B cell (primary cell): ENCODE data around the gene ANTXR2. TPM values are rescaled to one million over a fixed set of nuclear protein-coding genes. Genes with fewer than 3 reads are reported as not detected.

Experiments
- ATAC-seq: fragments of 200-7000 bp; cut with Tn5 transposase; one replicate; pipeline ENCODE4 v1.10.0; 2021; ENCODE audit warnings: low read depth, mild to moderate bottlenecking, moderate number of reproducible peaks, moderate library complexity
- CTCF ChIA-PET: fragments of 350-600 bp; sonication (Branson Sonifier 250); formaldehyde crosslinking; loops from one replicate; lab custom pipeline; 2021; ENCODE audit warnings: antibody characterized with exemption, inconsistent platforms; lab: Charles Lee
- POLR2A ChIA-PET: fragments of 350-600 bp; sonication (Branson Sonifier 250); formaldehyde crosslinking; loops from one replicate; lab custom pipeline; 2021; ENCODE audit warnings: antibody characterized with exemption; lab: Charles Lee
- DNase-seq: peaks from one replicate; pipeline ENCODE4 v3.0.0; 2013
- H2AFZ ChIP-seq: 2 replicates; pipeline ENCODE4 v1.6.1; 2012; ENCODE audit warnings: mild to moderate bottlenecking, low read depth, low read length; ENCODE audit not compliant: insufficient read depth, poor library complexity, severe bottlenecking
- H3K27ac ChIP-seq, 2 donors: 1 replicate in 1 of 2; 2 replicates in 1 of 2; pipeline ENCODE4 v1.5.1; 2012 to 2013; ENCODE audit warnings: low read length in 2 of 2, mild to moderate bottlenecking in 2 of 2, moderate library complexity in 1 of 2
- H3K27me3 ChIP-seq, 4 experiments: fragments of 200-600 bp in 1 of 4; sonication (generic) in 1 of 4; replicated peaks in 1 of 4; 1 replicate in 2 of 4; 2 replicates in 2 of 4; pipeline versions ENCODE4 v1.6.1 to v1.7.0; 2013 to 2016; ENCODE audit warnings: low read length in 3 of 4, mild to moderate bottlenecking in 2 of 4, mixed read lengths in 1 of 4, moderate library complexity in 1 of 4; ENCODE audit not compliant: insufficient read depth in 4 of 4, control insufficient read depth in 3 of 4; ENCODE audit errors: control extremely low read depth in 1 of 4
- H3K36me3 ChIP-seq, 2 experiments: replicated peaks in 1 of 2; 1 replicate in 1 of 2; 2 replicates in 1 of 2; pipeline versions ENCODE4 v1.6.1 to v1.7.1; 2013; ENCODE audit warnings: low read length in 1 of 2; ENCODE audit not compliant: insufficient read depth in 2 of 2, control insufficient read depth in 1 of 2; ENCODE audit errors: control extremely low read depth in 1 of 2, extremely low read depth in 1 of 2
- H3K4me1 ChIP-seq, 2 donors: fragments of 200-600 bp in 1 of 2; sonication (generic) in 1 of 2; 1 replicate in 1 of 2; 2 replicates in 1 of 2; pipeline versions ENCODE4 v1.5.1 to v1.6.1; 2013 to 2017; ENCODE audit warnings: low read length in 2 of 2; ENCODE audit not compliant: control insufficient read depth in 2 of 2, insufficient read depth in 2 of 2
- H3K4me2 ChIP-seq: replicated peaks from 2 replicates; pipeline ENCODE3; 2012; ENCODE audit warnings: mild to moderate bottlenecking, low read depth, low read length; ENCODE audit not compliant: poor library complexity, severe bottlenecking
- H3K4me3 ChIP-seq, 5 experiments: fragments of 200-600 bp in 1 of 5; sonication (generic) in 1 of 5; 1 replicate in 3 of 5; 2 replicates in 2 of 5; pipeline versions ENCODE4 v1.5.1 to v1.7.0; 2011 to 2016; ENCODE audit warnings: low read length in 4 of 5, mild to moderate bottlenecking in 4 of 5, low read depth in 2 of 5, control low read depth in 1 of 5, moderate library complexity in 1 of 5; ENCODE audit not compliant: insufficient read depth in 1 of 5; ENCODE audit errors: control extremely low read depth in 1 of 5, extremely low read depth in 1 of 5
- H3K79me2 ChIP-seq: fragments of 200-600 bp; sonication (generic); one replicate; pipeline ENCODE4 v1.6.0; 2016; ENCODE audit warnings: low read length; ENCODE audit not compliant: control insufficient read depth, insufficient read depth
- H3K9ac ChIP-seq: fragments of 200-600 bp; sonication (generic); 2 replicates; pipeline ENCODE4 v1.6.1; 2017; ENCODE audit warnings: mild to moderate bottlenecking, low read length, moderate library complexity
- H3K9me3 ChIP-seq, 3 donors: one replicate each; pipeline versions ENCODE4 v1.6.1 to v1.7.1; 2013; ENCODE audit warnings: low read length in 2 of 3; ENCODE audit not compliant: control insufficient read depth in 2 of 3, insufficient read depth in 1 of 3; ENCODE audit errors: control extremely low read depth in 1 of 3
- H4K20me1 ChIP-seq: 2 replicates; pipeline ENCODE4 v1.6.0; 2012; ENCODE audit warnings: mild to moderate bottlenecking, low read length; ENCODE audit not compliant: insufficient read depth, control insufficient read depth, poor library complexity, severe bottlenecking
- H3K27ac Mint-ChIP-seq: one replicate; pipeline ENCODE4 v1.8.0; 2021; ENCODE audit warnings: mixed read lengths
- H3K27me3 Mint-ChIP-seq: one replicate; pipeline ENCODE4 v1.8.0; 2021; ENCODE audit warnings: mixed read lengths
- H3K4me1 Mint-ChIP-seq: one replicate; pipeline ENCODE4 v1.8.0; 2021; ENCODE audit warnings: mixed read lengths
- H3K4me3 Mint-ChIP-seq: one replicate; pipeline ENCODE4 v1.8.0; 2021; ENCODE audit warnings: mixed read lengths
- H3K9me3 Mint-ChIP-seq: one replicate; pipeline ENCODE4 v1.8.0; 2022; ENCODE audit warnings: mixed read lengths; ENCODE audit not compliant: insufficient read depth
- EZH2 ChIP-seq: IDR thresholded peaks from 2 replicates; pipeline ENCODE4 v1.6.1; 2012; ENCODE audit warnings: borderline replicate concordance, low read depth, mild to moderate bottlenecking, moderate library complexity, low read length; ENCODE audit not compliant: insufficient read depth, poor library complexity, severe bottlenecking
- WGBS: methylation state at CpG from one replicate; pipeline ENCODE4 v1.1.5; 2013; ENCODE audit warnings: missing lambda C conversion rate; ENCODE audit not compliant: insufficient coverage; 5-methylcytosine and 5-hydroxymethylcytosine counted together
- intact Hi-C: fragments of 100-400 bp; cut with micrococcal nuclease; formaldehyde crosslinking; loops from one replicate; pipeline ENCODE4 v1.10.0; 2022
- polyA plus RNA-seq: library from polyadenylated mRNA; depleted of rRNA; stranded (reverse); fragments of >200 nt; gene quantifications from 2 replicates; pipeline ENCODE4 v1.2.3, GENCODE V29; 2012
- total RNA-seq, 2 donors: library from RNA; stranded (reverse); fragments of 120-200 nt in 1 of 2; gene quantifications; 1 replicate in 1 of 2; 2 replicates in 1 of 2; pipeline versions ENCODE4 v1.2.3 to v1.2.4, GENCODE V29; 2013 to 2022
- TF ChIP-seq, protein P1 (sequence below): fragments of 200-600 bp; IDR thresholded peaks from one replicate; pipeline ENCODE4 v1.8.0; 2022; ENCODE audit warnings: antibody characterized with exemption, mild to moderate bottlenecking

The ANTXR2 gene
- total and polyA plus RNA-seq, 2 donors (not counting 1 experiment from before 2014, with no cell fraction given): 10.6 to 63.0 TPM

DNA sequence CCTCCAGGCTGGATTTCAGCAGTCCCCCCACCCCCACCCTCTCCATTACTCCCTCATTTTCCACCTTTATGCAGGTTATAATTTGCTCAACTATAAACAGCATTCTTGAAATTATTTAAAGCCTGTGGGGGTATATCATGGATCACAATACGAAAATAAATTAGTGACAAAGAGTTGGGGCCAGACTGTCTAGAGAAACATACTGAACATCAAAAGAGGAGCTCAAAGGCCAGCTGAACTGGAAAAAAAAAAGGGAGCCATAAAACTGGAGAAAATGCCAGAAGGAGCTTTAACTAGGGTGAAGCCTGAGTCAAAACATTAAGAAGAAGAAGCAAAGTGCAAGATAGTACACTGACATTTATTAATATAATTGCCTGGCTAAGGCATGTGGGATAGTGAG, 137.8 kb downstream of the ANTXR2 start:
- Mint-ChIP-seq H3K9me3 (no peaks in the 10 kb centered on the region), H3K27me3 (no peaks in the 10 kb centered on the region), H3K27ac (no peak overlapping the region), H3K4me3 (no peak overlapping the region), H3K4me1 (no peaks in the 10 kb centered on the region)
- ATAC-seq (no peak), DNase-seq (no peak)
- Histone ChIP-seq H3K27me3 (no peaks in the 10 kb centered on the region), H3K9ac (no peak overlapping the region), H3K4me1 (no peaks in the 10 kb centered on the region), H3K9me3 (no peaks in the 10 kb centered on the region), H3K79me2 (no peaks in the 10 kb centered on the region), H3K4me2 (no peak overlapping the region), H4K20me1 (peaks cover 6% of the 10 kb centered on the region), H3K36me3 (no peaks in the 10 kb centered on the region), H2AFZ (no peak overlapping the region), H3K27ac (no peak overlapping the region), H3K4me3 (no peak overlapping the region)
- ChIA-PET CTCF (interaction anchor here (0.8 kb wide), 1 partner anchor 18 kb away, joined by 3 read pairs; no protein-coding TSS in a partner anchor), POLR2A (no interaction called here)
- WGBS: no CpG with 5 or more reads among the region's 1 CpG
- TF ChIP-seq EZH2: no peak
- TF ChIP-seq, protein P1, sequence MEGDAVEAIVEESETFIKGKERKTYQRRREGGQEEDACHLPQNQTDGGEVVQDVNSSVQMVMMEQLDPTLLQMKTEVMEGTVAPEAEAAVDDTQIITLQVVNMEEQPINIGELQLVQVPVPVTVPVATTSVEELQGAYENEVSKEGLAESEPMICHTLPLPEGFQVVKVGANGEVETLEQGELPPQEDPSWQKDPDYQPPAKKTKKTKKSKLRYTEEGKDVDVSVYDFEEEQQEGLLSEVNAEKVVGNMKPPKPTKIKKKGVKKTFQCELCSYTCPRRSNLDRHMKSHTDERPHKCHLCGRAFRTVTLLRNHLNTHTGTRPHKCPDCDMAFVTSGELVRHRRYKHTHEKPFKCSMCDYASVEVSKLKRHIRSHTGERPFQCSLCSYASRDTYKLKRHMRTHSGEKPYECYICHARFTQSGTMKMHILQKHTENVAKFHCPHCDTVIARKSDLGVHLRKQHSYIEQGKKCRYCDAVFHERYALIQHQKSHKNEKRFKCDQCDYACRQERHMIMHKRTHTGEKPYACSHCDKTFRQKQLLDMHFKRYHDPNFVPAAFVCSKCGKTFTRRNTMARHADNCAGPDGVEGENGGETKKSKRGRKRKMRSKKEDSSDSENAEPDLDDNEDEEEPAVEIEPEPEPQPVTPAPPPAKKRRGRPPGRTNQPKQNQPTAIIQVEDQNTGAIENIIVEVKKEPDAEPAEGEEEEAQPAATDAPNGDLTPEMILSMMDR: no peak
- intact Hi-C loops: no loop called here

DNA sequence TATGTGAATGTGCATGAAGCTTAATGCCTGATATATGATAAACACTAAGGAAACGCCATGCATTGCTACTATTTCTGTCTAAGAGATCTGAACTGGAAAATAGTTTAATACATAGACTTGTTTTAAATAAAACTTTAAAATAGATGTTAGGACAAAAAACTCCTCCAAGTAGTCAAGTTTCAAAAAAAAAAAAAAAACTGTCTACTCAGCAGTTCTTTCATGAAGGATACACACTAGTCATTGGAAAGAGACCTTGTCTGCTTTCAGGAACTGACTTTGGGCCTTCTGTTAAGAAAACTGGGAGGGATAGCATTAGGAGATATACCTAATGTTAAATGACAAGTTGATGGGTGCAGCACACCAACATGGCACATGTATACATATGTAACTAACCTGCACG, 138.4 kb downstream of the ANTXR2 start:
- no peak overlapping the region for H3K9ac ChIP-seq
- H3K36me3 ChIP-seq: no peaks in the 10 kb centered on the region
- no peaks in the 10 kb centered on the region for H3K4me1 ChIP-seq
- no peak for DNase-seq
- no CpG with 5 or more reads among the region's 2 CpGs for WGBS
- H3K79me2 ChIP-seq: no peaks in the 10 kb centered on the region
- H3K9me3 Mint-ChIP-seq: no peaks in the 10 kb centered on the region
- no peak overlapping the region for H3K4me3 Mint-ChIP-seq
- no peak for ATAC-seq
- no peaks in the 10 kb centered on the region for H3K4me1 Mint-ChIP-seq
- no peaks in the 10 kb centered on the region for H3K27me3 Mint-ChIP-seq
- intact Hi-C loops: no loop called here
- no peak overlapping the region for H3K4me2 ChIP-seq
- no peak overlapping the region for H3K27ac Mint-ChIP-seq
- H3K27ac ChIP-seq: no peak overlapping the region
- no peaks in the 10 kb centered on the region for H3K9me3 ChIP-seq
- no peak overlapping the region for H3K4me3 ChIP-seq
- peaks cover 6% of the 10 kb centered on the region for H4K20me1 ChIP-seq
- H3K27me3 ChIP-seq: no peaks in the 10 kb centered on the region
- POLR2A ChIA-PET: no interaction called here
- CTCF ChIA-PET: no interaction called here
- no peak for TF ChIP-seq EZH2
- TF ChIP-seq, protein P1: no peak
- no peak overlapping the region for H2AFZ ChIP-seq
